ENCODE results near the gene PTPRCAP. TPM values are rescaled to one million over a fixed set of nuclear protein-coding genes. Genes with fewer than 3 reads are reported as not detected.

Gene PTPRCAP
- total RNA-seq, 1 experiment from 2014 or later: 1.7 TPM

DNA sequence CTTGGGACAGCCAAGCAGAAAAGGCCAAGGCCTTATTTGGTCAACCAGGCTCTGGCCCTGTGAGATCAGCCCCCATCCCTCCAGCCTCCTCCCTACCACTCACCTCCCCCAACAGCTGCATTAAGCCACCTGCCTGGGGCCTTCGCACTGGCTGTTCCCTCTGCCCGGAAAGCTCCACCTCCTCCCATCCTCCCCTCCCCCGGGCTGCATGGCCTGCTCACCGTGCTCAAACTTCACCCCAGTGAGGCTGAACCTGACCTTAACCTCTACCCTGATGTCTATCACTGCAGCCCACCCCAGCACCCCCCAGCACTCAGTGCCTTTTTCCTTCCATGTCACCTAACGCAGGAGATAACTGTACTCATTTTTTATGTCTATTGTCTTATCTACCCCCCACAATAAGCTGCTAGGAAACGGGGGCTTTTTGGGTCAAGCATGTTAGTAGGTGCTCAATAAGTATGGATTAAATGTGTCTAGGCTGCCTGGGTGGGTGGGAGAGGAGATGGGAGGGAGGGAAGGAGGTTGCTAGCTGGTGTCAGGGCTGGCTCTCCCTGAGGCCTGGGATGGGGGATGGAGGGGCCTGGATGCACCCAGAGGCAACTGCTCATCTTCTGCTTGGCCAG is 912 bp downstream of the PTPRCAP start:
- Histone ChIP-seq H2BK15ac (ENCODE audit: low read depth, low read length) (no peak overlapping the region), H3K27me3 (ENCODE audit: insufficient read depth, low read length) (no peaks in the 10 kb centered on the region), H2BK5ac (ENCODE audit: insufficient read length, low read length) (no peak overlapping the region), H4K20me1 (ENCODE audit: control insufficient read depth, insufficient read depth, insufficient read length) (no peaks in the 10 kb centered on the region), H3K56ac (ENCODE audit: insufficient read length, low read depth, low read length) (no peak overlapping the region), H2AFZ (ENCODE audit: low read length) (no peak overlapping the region), H3K9ac (ENCODE audit: extremely low read depth, insufficient read length, low read length) (no peak overlapping the region), H3K9me3 (ENCODE audit: control insufficient read depth, low read depth, low read length) (no peaks in the 10 kb centered on the region), H3K79me1 (ENCODE audit: insufficient read depth, low read depth, low read length, poor library complexity, severe bottlenecking) (no peaks in the 10 kb centered on the region), H3K4me1 (ENCODE audit: insufficient read depth, low read length) (no peaks in the 10 kb centered on the region; the same call in 1 of the 2 replicates), H2BK20ac (ENCODE audit: low read depth, low read length, poor library complexity, severe bottlenecking) (no peak overlapping the region), H4K5ac (ENCODE audit: insufficient read length, low read depth, low read length) (no peak overlapping the region), H3K79me2 (ENCODE audit: insufficient read depth, low read length) (no peaks in the 10 kb centered on the region), H4K91ac (ENCODE audit: insufficient read length, low read depth, low read length) (no peak overlapping the region), H2AK5ac (ENCODE audit: insufficient read length, low read length) (no peak overlapping the region), H3K27ac (ENCODE audit: insufficient read length, low read depth, low read length) (peak overlapping the region; percentile 6), H3K4ac (ENCODE audit: low read depth, low read length) (no peak overlapping the region), H3K23ac (ENCODE audit: insufficient read length, low read depth, low read length) (no peak overlapping the region), H3K18ac (ENCODE audit: insufficient read length, low read depth, low read length) (peak overlapping the region; percentile 15), H2BK120ac (ENCODE audit: low read depth, low read length, poor library complexity, severe bottlenecking) (no peak overlapping the region), H3T11ph (ENCODE audit: low read length) (no peak overlapping the region), H4K8ac (replicated peaks; ENCODE audit: insufficient read length, low read depth, low read length) (no peak overlapping the region), H3K4me2 (ENCODE audit: insufficient read depth, insufficient read length, low read length) (no peak overlapping the region), H3K23me2 (ENCODE audit: insufficient read length, low read depth, low read length, poor library complexity, severe bottlenecking) (no peaks in the 10 kb centered on the region), H2BK12ac (ENCODE audit: insufficient read length, low read depth, low read length) (no peak overlapping the region), H3K14ac (ENCODE audit: insufficient read depth, low read length) (peak overlapping the region; percentile 20; the same call in 1 of the 2 replicates)
- Mint-ChIP-seq H3K4me1 (peaks cover 4 to 10% of the 10 kb centered on the region in 2 experiments), H3K27me3 (ENCODE audit: low read depth) (no peaks in the 10 kb centered on the region; the same call in 1 of the 2 replicates), H3K4me3 (peak overlapping the region in 1 of 2 experiments; percentile 25; a peak in 1 of 5 replicates), H3K27ac (peak overlapping the region; percentile 30 to 78 (median 69); a peak in 4 of 7 replicates), H3K36me3 (ENCODE audit: insufficient read depth in 1 of 3, low read depth in 3 of 3) (peaks cover 12 to 53% (median 49%) of the 10 kb centered on the region in 3 experiments; a peak in 6 of 7 replicates), H3K9me3 (no peaks in the 10 kb centered on the region)
- DNase-seq: peak; percentile 85
- TF ChIP-seq, protein P1, sequence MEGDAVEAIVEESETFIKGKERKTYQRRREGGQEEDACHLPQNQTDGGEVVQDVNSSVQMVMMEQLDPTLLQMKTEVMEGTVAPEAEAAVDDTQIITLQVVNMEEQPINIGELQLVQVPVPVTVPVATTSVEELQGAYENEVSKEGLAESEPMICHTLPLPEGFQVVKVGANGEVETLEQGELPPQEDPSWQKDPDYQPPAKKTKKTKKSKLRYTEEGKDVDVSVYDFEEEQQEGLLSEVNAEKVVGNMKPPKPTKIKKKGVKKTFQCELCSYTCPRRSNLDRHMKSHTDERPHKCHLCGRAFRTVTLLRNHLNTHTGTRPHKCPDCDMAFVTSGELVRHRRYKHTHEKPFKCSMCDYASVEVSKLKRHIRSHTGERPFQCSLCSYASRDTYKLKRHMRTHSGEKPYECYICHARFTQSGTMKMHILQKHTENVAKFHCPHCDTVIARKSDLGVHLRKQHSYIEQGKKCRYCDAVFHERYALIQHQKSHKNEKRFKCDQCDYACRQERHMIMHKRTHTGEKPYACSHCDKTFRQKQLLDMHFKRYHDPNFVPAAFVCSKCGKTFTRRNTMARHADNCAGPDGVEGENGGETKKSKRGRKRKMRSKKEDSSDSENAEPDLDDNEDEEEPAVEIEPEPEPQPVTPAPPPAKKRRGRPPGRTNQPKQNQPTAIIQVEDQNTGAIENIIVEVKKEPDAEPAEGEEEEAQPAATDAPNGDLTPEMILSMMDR (conservative IDR thresholded peaks at IDR 0.05): no peak
- WGBS (ENCODE audit: extremely low coverage, insufficient read length, low lambda C conversion rate): no CpG with 5 or more reads among the region's 6 CpGs
